ENCODE results near the gene EXTL2. TPM values are rescaled to one million over a fixed set of nuclear protein-coding genes. Genes with fewer than 3 reads are reported as not detected.

Gene EXTL2
- total and polyA plus RNA-seq, 2 experiments from 2014 or later: 45.3 to 45.4 TPM

DNA sequence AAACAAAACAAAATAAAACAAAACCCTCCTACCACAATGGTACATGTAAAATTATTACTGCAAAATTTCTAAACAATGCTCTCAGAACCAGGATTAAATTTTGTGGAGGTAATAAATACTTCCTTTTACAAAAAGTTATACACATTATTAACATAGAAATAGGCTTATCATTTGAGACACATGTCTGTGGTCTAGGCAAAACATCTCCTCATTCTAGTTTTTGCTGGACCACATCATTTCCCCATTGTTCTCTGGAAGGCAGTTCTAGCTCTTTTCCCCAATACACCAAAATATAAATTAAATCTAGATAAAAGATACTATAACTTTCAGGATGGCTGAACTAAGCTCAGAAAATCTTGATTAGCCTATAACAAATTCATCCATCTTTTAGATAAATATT lies 18.4 kb downstream of the EXTL2 start (continued):
- TF ChIP-seq, protein P1, sequence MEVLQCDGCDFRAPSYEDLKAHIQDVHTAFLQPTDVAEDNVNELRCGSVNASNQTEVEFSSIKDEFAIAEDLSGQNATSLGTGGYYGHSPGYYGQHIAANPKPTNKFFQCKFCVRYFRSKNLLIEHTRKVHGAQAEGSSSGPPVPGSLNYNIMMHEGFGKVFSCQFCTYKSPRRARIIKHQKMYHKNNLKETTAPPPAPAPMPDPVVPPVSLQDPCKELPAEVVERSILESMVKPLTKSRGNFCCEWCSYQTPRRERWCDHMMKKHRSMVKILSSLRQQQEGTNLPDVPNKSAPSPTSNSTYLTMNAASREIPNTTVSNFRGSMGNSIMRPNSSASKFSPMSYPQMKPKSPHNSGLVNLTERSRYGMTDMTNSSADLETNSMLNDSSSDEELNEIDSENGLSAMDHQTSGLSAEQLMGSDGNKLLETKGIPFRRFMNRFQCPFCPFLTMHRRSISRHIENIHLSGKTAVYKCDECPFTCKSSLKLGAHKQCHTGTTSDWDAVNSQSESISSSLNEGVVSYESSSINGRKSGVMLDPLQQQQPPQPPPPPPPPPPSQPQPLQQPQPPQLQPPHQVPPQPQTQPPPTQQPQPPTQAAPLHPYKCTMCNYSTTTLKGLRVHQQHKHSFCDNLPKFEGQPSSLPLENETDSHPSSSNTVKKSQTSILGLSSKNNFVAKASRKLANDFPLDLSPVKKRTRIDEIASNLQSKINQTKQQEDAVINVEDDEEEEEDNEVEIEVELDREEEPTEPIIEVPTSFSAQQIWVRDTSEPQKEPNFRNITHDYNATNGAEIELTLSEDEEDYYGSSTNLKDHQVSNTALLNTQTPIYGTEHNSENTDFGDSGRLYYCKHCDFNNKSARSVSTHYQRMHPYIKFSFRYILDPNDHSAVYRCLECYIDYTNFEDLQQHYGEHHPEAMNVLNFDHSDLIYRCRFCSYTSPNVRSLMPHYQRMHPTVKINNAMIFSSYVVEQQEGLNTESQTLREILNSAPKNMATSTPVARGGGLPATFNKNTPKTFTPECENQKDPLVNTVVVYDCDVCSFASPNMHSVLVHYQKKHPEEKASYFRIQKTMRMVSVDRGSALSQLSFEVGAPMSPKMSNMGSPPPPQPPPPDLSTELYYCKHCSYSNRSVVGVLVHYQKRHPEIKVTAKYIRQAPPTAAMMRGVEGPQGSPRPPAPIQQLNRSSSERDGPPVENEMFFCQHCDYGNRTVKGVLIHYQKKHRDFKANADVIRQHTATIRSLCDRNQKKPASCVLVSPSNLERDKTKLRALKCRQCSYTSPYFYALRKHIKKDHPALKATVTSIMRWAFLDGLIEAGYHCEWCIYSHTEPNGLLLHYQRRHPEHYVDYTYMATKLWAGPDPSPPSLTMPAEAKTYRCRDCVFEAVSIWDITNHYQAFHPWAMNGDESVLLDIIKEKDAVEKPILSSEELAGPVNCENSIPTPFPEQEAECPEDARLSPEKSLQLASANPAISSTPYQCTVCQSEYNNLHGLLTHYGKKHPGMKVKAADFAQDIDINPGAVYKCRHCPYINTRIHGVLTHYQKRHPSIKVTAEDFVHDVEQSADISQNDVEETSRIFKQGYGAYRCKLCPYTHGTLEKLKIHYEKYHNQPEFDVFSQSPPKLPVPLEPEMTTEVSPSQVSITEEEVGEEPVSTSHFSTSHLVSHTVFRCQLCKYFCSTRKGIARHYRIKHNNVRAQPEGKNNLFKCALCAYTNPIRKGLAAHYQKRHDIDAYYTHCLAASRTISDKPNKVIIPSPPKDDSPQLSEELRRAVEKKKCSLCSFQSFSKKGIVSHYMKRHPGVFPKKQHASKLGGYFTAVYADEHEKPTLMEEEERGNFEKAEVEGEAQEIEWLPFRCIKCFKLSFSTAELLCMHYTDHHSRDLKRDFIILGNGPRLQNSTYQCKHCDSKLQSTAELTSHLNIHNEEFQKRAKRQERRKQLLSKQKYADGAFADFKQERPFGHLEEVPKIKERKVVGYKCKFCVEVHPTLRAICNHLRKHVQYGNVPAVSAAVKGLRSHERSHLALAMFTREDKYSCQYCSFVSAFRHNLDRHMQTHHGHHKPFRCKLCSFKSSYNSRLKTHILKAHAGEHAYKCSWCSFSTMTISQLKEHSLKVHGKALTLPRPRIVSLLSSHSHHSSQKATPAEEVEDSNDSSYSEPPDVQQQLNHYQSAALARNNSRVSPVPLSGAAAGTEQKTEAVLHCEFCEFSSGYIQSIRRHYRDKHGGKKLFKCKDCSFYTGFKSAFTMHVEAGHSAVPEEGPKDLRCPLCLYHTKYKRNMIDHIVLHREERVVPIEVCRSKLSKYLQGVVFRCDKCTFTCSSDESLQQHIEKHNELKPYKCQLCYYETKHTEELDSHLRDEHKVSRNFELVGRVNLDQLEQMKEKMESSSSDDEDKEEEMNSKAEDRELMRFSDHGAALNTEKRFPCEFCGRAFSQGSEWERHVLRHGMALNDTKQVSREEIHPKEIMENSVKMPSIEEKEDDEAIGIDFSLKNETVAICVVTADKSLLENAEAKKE (CRISPR knock-in tag; IDR thresholded peaks at IDR 0.05): no peak
- TF ChIP-seq STAT1 (IDR thresholded peaks at IDR 0.05; ENCODE audit: unreplicated experiment) (no peak), ZNF114 (CRISPR knock-in tag; IDR thresholded peaks at IDR 0.05) (no peak), EZH2phosphoT487 (IDR thresholded peaks at IDR 0.05; ENCODE audit: unreplicated experiment) (no peak), NANOG (IDR thresholded peaks at IDR 0.05; ENCODE audit: borderline replicate concordance) (no peak)

DNA sequence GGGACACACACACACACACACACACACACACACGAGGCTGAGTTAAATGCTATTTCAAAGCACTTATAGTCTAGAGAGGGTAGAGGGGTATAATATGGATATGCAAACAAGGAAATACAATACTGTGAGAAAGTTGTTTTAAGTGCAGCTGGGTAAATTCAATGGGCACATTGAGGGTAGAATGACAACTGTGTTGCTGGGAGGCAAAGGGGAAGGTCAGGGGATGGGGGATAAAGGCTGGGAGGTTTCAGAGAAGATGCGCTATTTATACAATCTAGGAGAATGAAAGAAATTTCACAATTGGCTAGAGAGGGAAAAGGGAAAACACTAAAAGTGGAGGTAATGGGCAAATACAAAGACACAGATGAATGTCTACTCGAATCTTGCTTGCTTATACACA lies 19.4 kb downstream of the EXTL2 start:
- H3K4me2 ChIP-seq: no peak overlapping the region
- no peaks in the 10 kb centered on the region for H3K9me2 ChIP-seq (ENCODE audit: insufficient read depth)
- no peak for TF ChIP-seq ZNF114 (CRISPR knock-in tag; IDR thresholded peaks at IDR 0.05)
- TF ChIP-seq NANOG (IDR thresholded peaks at IDR 0.05; ENCODE audit: borderline replicate concordance): no peak
- TF ChIP-seq POLR2AphosphoS5 (IDR thresholded peaks at IDR 0.05; ENCODE audit: low read depth): no peak
- no peak for TF ChIP-seq JUNB (IDR thresholded peaks at IDR 0.05; ENCODE audit: unreplicated experiment)
- TF ChIP-seq, protein P2, sequence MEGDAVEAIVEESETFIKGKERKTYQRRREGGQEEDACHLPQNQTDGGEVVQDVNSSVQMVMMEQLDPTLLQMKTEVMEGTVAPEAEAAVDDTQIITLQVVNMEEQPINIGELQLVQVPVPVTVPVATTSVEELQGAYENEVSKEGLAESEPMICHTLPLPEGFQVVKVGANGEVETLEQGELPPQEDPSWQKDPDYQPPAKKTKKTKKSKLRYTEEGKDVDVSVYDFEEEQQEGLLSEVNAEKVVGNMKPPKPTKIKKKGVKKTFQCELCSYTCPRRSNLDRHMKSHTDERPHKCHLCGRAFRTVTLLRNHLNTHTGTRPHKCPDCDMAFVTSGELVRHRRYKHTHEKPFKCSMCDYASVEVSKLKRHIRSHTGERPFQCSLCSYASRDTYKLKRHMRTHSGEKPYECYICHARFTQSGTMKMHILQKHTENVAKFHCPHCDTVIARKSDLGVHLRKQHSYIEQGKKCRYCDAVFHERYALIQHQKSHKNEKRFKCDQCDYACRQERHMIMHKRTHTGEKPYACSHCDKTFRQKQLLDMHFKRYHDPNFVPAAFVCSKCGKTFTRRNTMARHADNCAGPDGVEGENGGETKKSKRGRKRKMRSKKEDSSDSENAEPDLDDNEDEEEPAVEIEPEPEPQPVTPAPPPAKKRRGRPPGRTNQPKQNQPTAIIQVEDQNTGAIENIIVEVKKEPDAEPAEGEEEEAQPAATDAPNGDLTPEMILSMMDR (conservative IDR thresholded peaks at IDR 0.05; ENCODE audit: low read depth in 2 of 2): no peak
- no peak for TF ChIP-seq EZH2phosphoT487 (IDR thresholded peaks at IDR 0.05; ENCODE audit: unreplicated experiment)
- H3K36me3 Mint-ChIP-seq (ENCODE audit: low read depth): no peaks in the 10 kb centered on the region; the same call in 1 of the 3 replicates
- peaks cover 3% of the 10 kb centered on the region; the same call in 2 of the 3 replicates for H3K4me1 Mint-ChIP-seq
- H3K36me3 ChIP-seq (ENCODE audit: insufficient read depth): peaks cover 10% of the 10 kb centered on the region; the same call in 1 of the 2 replicates
- DNase-seq (ENCODE audit: low spot score) (no peak), ATAC-seq (no peak)
- H2AFZ ChIP-seq: no peak overlapping the region
- H3K27ac Mint-ChIP-seq: no peak overlapping the region
- no peak overlapping the region for H3K27ac ChIP-seq (ENCODE audit: low read depth)
- H3K79me2 ChIP-seq (replicated peaks; ENCODE audit: insufficient read depth): no peaks in the 10 kb centered on the region
- no peak overlapping the region for H3K4me3 Mint-ChIP-seq
- H3K9me3 Mint-ChIP-seq: no peaks in the 10 kb centered on the region
- H3K4me1 ChIP-seq (ENCODE audit: insufficient read depth): peaks cover 6% of the 10 kb centered on the region; the same call in 1 of the 2 replicates
- H3K27me3 ChIP-seq (ENCODE audit: insufficient read depth): no peaks in the 10 kb centered on the region
- no peak overlapping the region for H3K4me3 ChIP-seq
- H3K27me3 Mint-ChIP-seq (ENCODE audit: insufficient read depth, low read depth, poor library complexity): no peaks in the 10 kb centered on the region
- no peaks in the 10 kb centered on the region for H3F3A ChIP-seq (replicated peaks; ENCODE audit: low read depth)
- H4K20me1 ChIP-seq (replicated peaks; ENCODE audit: insufficient read depth): peaks cover 4% of the 10 kb centered on the region; the same call in 1 of the 2 replicates
